Measurements from ENCODE around the gene XPO5.

The XPO5 gene

GRCh38 chr6:43522547-43523261 is 53.1 kb downstream of the XPO5 start:
- Histone ChIP-seq H3K9me3 (ENCODE audit: low read length) (no peaks in the 10 kb centered on the region), H2AFZ (ENCODE audit: low read depth, low read length) (no peak overlapping the region), H3K27me3 (ENCODE audit: insufficient read depth, low read length) (no peaks in the 10 kb centered on the region), H3K36me3 (ENCODE audit: insufficient read depth, low read length) (peaks cover 84% of the 10 kb centered on the region), H3K4me3 (ENCODE audit: low read length) (no peak overlapping the region), H3K4me1 (ENCODE audit: insufficient read depth, low read length) (peaks cover 8% of the 10 kb centered on the region)

GRCh38 chr6:43521836-43522235 is 54.0 kb downstream of the XPO5 start:
- Histone ChIP-seq H3K4me3 (ENCODE audit: low read length) (no peak overlapping the region), H3K4me1 (ENCODE audit: insufficient read depth, low read length) (peaks cover 9% of the 10 kb centered on the region), H3K9me3 (ENCODE audit: low read length) (no peaks in the 10 kb centered on the region), H2AFZ (ENCODE audit: low read depth, low read length) (no peak overlapping the region), H3K27me3 (ENCODE audit: insufficient read depth, low read length) (no peaks in the 10 kb centered on the region), H3K36me3 (ENCODE audit: insufficient read depth, low read length) (peaks cover 75% of the 10 kb centered on the region)

- Histone ChIP-seq H3K9me3 (ENCODE audit: low read length) (no peaks in the 10 kb centered on the region), H2AFZ (ENCODE audit: low read depth, low read length) (no peak overlapping the region), H3K4me3 (ENCODE audit: low read length) (no peak overlapping the region), H3K36me3 (ENCODE audit: insufficient read depth, low read length) (peaks cover 65% of the 10 kb centered on the region), H3K27me3 (ENCODE audit: insufficient read depth, low read length) (no peaks in the 10 kb centered on the region), H3K4me1 (ENCODE audit: insufficient read depth, low read length) (peaks cover 18% of the 10 kb centered on the region)
These were observed 55.7 kb downstream of the XPO5 start for GRCh38 chr6:43520097-43520496.

GRCh38 chr6:43517505-43518357 is 58.1 kb downstream of the XPO5 start:
- Histone ChIP-seq H3K4me3 (ENCODE audit: low read length) (peak overlapping the region; percentile 95), H3K4me1 (ENCODE audit: insufficient read depth, low read length) (peaks cover 19% of the 10 kb centered on the region), H2AFZ (ENCODE audit: low read depth, low read length) (peak overlapping the region; percentile 35), H3K27me3 (ENCODE audit: insufficient read depth, low read length) (no peaks in the 10 kb centered on the region), H3K9me3 (ENCODE audit: low read length) (no peaks in the 10 kb centered on the region), H3K36me3 (ENCODE audit: insufficient read depth, low read length) (peaks cover 58% of the 10 kb centered on the region)

- H3K36me3 ChIP-seq (ENCODE audit: insufficient read depth, low read length) = peaks cover 57% of the 10 kb centered on the region
- peak within 1 kb of the TSS; percentile 35 for H2AFZ ChIP-seq (ENCODE audit: low read depth, low read length)
- H3K4me3 ChIP-seq (ENCODE audit: low read length) = peak within 1 kb of the TSS; percentile 95
- peaks cover 19% of the 10 kb centered on the region for H3K4me1 ChIP-seq (ENCODE audit: insufficient read depth, low read length)
- no peaks in the 10 kb centered on the region for H3K27me3 ChIP-seq (ENCODE audit: insufficient read depth, low read length)
- H3K9me3 ChIP-seq (ENCODE audit: low read length) = no peaks in the 10 kb centered on the region
These were observed 58.9 kb downstream of the XPO5 start, which contains the start of the genes POLR1C and YIPF3 for GRCh38 chr6:43516697-43517504. POLR1C (plus strand) TSS chr6:43517089; CDS start chr6:43517110, 21 bp downstream. YIPF3 (minus strand) TSS chr6:43516926; CDS start chr6:43516807, 119 bp downstream.

GRCh38 chr6:43516367-43516696 is 59.5 kb downstream of the XPO5 start:
- Histone ChIP-seq H2AFZ (ENCODE audit: low read depth, low read length) (no peak overlapping the region), H3K4me3 (ENCODE audit: low read length) (peak overlapping the region; percentile 95), H3K36me3 (ENCODE audit: insufficient read depth, low read length) (peaks cover 57% of the 10 kb centered on the region), H3K27me3 (ENCODE audit: insufficient read depth, low read length) (no peaks in the 10 kb centered on the region), H3K9me3 (ENCODE audit: low read length) (no peaks in the 10 kb centered on the region), H3K4me1 (ENCODE audit: insufficient read depth, low read length) (peaks cover 19% of the 10 kb centered on the region)

- H3K9me3 ChIP-seq (ENCODE audit: low read length) = no peaks in the 10 kb centered on the region
- H3K36me3 ChIP-seq (ENCODE audit: insufficient read depth, low read length) = peaks cover 54% of the 10 kb centered on the region
- H3K27me3 ChIP-seq (ENCODE audit: insufficient read depth, low read length) = no peaks in the 10 kb centered on the region
- peaks cover 19% of the 10 kb centered on the region for H3K4me1 ChIP-seq (ENCODE audit: insufficient read depth, low read length)
- H2AFZ ChIP-seq (ENCODE audit: low read depth, low read length) = no peak overlapping the region
- H3K4me3 ChIP-seq (ENCODE audit: low read length) = peak overlapping the region; percentile 95
These were observed 60.0 kb downstream of the XPO5 start for GRCh38 chr6:43515808-43516207.

- Histone ChIP-seq H3K9me3 (ENCODE audit: low read length) (no peaks in the 10 kb centered on the region), H2AFZ (ENCODE audit: low read depth, low read length) (no peak overlapping the region), H3K4me3 (ENCODE audit: low read length) (no peak overlapping the region), H3K27me3 (ENCODE audit: insufficient read depth, low read length) (no peaks in the 10 kb centered on the region), H3K36me3 (ENCODE audit: insufficient read depth, low read length) (peaks cover 37% of the 10 kb centered on the region), H3K4me1 (ENCODE audit: insufficient read depth, low read length) (peaks cover 21% of the 10 kb centered on the region)
These were observed 63.9 kb downstream of the XPO5 start for GRCh38 chr6:43511824-43512415.

- no peaks in the 10 kb centered on the region for H3K27me3 ChIP-seq (ENCODE audit: insufficient read depth, low read length)
- H3K4me1 ChIP-seq (ENCODE audit: insufficient read depth, low read length) = peaks cover 19% of the 10 kb centered on the region
- H3K9me3 ChIP-seq (ENCODE audit: low read length) = no peaks in the 10 kb centered on the region
- no peak overlapping the region for H3K4me3 ChIP-seq (ENCODE audit: low read length)
- no peak overlapping the region for H2AFZ ChIP-seq (ENCODE audit: low read depth, low read length)
- peaks cover 36% of the 10 kb centered on the region for H3K36me3 ChIP-seq (ENCODE audit: insufficient read depth, low read length)
These were observed 65.0 kb downstream of the XPO5 start for GRCh38 chr6:43510827-43511163.

- H3K4me1 ChIP-seq (ENCODE audit: insufficient read depth, low read length) = peaks cover 13% of the 10 kb centered on the region
- peak within 1 kb of the TSS; percentile 69 for H2AFZ ChIP-seq (ENCODE audit: low read depth, low read length)
- peak within 1 kb of the TSS; percentile 55 for H3K4me3 ChIP-seq (ENCODE audit: low read length)
- no peaks in the 10 kb centered on the region for H3K9me3 ChIP-seq (ENCODE audit: low read length)
- H3K36me3 ChIP-seq (ENCODE audit: insufficient read depth, low read length) = peaks cover 37% of the 10 kb centered on the region
- no peaks in the 10 kb centered on the region for H3K27me3 ChIP-seq (ENCODE audit: insufficient read depth, low read length)
These were observed 65.6 kb downstream of the XPO5 start, which contains the start of gene LRRC73 for GRCh38 chr6:43509984-43510826. LRRC73 (minus strand) TSS chr6:43510346; CDS start chr6:43509785, 561 bp downstream.

- Histone ChIP-seq H3K9me3 (ENCODE audit: low read length) (no peaks in the 10 kb centered on the region), H3K27me3 (ENCODE audit: insufficient read depth, low read length) (no peaks in the 10 kb centered on the region), H3K36me3 (ENCODE audit: insufficient read depth, low read length) (peaks cover 42% of the 10 kb centered on the region), H3K4me1 (ENCODE audit: insufficient read depth, low read length) (peaks cover 12% of the 10 kb centered on the region), H3K4me3 (ENCODE audit: low read length) (peak overlapping the region; percentile 55), H2AFZ (ENCODE audit: low read depth, low read length) (peak overlapping the region; percentile 69)
These were observed 66.5 kb downstream of the XPO5 start for GRCh38 chr6:43509142-43509983.

All from neuron (in vitro differentiated cells).